ENCODE measurements around the gene MAPK8IP1.

MAPK8IP1 gene

DNA sequence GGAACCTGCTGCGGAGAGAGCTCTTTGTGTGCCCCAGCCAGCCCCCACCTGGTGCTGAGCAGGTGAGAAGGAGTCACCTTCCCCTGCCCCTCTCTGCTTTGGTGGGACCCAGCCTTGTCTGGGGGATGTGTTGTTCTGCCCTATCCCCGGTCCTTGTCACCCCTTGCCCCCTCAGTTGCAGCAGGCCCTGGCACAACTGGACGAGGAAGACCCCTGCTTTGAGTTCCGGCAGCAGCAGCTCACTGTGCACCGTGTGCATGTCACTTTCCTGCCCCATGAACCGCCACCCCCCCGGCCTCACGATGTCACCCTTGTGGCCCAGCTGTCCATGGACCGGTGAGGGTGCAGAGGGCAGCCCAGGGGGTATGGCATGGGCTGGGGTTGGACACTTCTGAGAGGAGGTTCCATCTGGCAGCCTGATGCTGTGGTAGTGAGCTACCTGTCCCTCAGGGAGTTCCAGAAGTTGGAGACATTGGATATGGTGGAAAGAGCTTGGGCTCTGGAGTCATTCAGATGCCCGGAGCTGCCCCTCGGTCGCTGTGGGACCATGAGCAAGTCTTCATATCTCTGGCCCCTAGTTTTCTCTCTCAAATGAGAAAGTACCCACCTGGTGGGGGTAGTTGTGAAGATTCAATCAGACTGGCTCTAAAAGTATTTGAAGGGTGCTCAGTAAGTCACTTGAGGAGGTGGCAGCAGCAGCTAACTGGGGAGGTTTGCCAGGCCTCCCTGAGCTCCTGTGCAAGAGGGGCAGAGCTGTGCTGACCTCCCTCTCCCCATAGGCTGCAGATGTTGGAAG is 41.3 kb downstream of the MAPK8IP1 start:
- no peak for DNase-seq (ENCODE audit: low spot score)

DNA sequence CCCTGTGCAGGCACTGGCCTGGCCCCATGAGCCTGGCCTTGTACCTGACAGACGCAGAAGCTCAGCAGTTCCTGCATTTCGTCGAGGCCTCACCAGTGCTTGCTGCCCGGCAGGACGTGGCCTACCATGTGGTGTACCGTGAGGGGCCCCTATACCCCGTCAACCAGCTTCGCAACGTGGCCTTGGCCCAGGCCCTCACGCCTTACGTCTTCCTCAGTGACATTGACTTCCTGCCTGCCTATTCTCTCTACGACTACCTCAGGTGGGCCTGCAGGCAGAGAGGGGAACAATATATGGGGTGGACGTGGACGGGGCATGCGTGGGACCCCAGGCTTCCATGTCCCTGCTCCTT is 41.9 kb downstream of the MAPK8IP1 start:
- DNase-seq (ENCODE audit: low spot score): peak; percentile 38

DNA sequence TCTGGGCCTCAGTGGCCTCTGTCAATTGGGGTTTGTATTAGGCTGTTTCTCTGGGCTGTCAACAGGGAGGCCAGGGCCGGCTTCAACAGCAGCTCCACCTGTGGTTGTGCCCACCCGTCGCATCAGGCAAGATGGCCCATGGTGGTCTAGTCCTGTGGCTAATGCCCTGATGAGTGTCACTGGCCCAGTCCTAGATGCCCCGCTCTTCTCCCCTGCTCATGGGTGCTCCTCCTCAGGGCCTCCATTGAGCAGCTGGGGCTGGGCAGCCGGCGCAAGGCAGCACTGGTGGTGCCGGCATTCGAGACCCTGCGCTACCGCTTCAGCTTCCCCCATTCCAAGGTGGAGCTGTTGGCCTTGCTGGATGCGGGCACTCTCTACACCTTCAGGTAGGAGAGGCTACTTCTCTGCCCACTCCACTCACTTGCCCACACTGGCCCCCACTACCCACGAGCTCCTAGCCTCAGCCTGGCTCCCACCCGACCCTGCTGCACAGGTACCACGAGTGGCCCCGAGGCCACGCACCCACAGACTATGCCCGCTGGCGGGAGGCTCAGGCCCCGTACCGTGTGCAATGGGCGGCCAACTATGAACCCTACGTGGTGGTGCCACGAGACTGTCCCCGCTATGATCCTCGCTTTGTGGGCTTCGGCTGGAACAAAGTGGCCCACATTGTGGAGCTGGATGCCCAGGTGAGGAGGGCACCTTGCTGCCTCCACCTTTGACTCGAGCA is 42.4 kb downstream of the MAPK8IP1 start:
- no peak for DNase-seq (ENCODE audit: low spot score)

DNA sequence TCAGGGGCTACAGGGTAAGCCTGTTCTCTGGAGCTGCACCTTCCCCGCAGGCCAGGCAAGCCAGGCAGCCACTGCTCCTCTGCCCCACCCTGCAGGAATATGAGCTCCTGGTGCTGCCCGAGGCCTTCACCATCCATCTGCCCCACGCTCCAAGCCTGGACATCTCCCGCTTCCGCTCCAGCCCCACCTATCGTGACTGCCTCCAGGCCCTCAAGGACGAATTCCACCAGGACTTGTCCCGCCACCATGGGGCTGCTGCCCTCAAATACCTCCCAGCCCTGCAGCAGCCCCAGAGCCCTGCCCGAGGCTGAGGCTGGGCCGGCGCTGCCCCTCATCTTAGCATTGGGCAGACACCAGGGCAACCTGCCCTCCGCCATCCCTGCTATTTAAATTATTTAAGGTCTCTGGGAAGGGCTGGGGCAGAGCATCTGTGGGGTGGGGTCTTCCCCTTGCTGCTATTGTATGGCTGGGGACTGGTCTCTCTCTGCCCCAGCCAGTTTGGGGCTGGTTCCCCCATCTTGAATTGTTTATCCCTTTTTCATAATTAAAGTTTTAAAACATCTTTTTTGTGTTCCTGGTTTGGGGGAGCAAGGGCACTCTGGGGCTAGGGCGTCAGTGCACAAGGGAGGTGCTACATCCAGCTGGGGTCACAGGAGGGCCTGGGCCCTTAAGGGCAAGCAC is 43.2 kb downstream of the MAPK8IP1 start:
- DNase-seq (ENCODE audit: low spot score): peak; percentile 46

DNA sequence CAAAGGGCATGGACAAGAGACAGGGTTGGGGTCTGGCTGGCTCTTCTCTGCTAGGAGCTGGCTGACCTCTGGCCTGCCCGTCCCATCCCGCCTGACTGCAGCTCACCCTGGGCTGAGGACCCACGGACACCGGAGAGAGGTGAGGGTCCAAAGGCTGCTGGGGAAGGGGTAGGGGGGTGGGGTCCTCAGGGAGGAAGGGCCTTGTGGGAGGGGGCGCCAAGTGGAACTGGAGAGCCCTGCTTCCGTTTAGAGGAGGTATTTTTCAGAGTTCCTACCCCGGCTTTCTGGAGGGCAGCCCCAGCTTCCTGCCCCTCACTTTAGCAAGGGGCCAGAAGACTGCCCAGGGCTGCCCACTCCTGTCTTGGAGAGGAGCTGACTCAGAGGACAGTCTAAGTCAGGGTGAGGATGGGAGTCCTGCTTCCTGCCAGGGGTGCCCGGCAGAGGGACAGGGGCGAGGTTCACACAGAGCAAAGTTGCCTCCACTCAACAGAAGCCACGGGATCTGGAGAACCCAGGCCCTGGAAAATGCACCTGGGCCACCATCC is 44.1 kb downstream of the MAPK8IP1 start:
- no peak for DNase-seq (ENCODE audit: low spot score)

DNA sequence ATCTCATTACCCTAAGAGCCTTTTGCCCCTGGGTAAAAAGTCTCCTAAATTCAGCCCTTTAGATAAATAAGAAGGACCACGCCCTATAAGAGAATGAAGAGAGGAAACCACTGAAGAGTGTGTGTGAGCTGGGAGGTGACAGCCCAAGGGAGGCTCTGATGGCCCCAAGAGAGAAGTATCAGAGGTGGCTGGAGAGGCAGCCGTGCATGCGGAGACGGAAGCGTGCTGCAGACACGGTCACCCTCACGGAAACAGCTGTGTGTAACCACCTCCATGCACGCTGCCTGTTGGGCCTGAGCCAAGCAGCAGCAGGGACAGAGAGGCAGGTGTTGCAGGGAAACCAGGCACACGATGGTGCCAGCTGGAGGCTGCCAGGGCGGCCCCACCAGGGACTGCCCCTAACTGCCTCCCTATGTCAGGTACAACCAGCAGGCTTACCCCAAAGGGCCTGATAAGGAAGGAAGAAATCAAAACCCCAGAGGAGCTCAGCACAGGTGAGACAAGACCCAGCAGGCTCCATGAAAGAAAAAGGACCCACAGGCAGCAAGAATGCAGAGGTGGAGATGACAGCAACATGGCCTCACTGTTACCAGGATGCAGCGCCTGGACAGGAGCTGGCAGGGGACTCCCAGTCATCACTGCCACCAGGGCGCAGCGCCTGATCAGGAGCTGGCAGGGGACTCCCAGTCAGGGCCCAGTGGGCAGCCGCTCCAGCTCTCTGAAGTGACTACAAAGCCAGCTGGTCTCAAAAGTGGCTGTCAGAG is 44.8 kb downstream of the MAPK8IP1 start:
- peak; percentile 39 for DNase-seq (ENCODE audit: low spot score)

DNA sequence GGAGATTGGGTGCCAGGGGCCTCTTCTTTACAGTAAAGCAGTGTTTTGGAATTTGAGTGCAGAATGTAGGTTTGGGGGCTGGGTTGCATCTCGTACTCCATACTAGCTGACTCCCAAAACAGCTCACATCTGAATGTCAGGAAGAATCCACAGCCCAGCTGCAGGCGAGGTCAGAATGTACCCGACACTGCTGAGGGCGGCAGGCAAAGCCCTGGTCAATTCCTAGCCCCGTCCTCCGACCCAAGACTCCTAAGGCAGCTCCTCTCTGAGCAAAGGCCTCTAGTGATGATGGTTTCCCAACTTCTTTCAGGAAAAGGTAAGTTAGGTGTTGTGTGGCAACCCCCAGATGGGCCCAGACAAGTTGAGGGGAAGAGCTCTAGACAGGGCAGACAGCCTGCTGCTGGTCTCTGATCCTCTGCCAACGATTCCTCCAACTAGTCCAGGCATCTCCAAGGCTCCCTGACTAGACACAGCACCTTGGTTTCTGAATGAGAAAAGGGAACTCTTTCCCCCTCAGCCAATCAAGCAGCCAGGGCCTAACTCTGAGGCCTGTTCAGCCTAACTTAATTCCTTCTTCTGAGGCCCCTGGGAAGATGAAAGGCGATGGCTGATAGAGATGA is 45.6 kb downstream of the MAPK8IP1 start:
- no peak for DNase-seq (ENCODE audit: low spot score)

DNA sequence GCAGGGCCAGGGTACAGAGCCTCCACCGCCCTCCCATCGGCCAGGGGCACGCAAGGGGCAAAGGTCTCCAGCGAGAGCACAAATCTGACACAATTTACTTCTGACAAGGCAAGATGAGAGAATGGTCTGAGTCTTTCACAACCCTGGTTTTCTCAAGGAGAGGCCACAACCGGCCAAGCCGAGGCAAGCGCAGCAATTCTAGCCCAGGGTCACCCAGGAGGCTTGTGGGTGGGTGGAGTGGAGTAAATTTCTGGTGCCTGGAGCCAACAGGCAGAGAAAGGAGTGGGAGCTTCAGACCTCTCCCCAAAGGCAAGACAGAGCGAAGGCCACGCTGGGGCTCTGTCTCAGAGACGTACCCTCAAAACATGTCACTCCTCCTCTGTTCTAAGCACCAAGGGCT is 46.3 kb downstream of the MAPK8IP1 start:
- DNase-seq (ENCODE audit: low spot score): no peak

DNA sequence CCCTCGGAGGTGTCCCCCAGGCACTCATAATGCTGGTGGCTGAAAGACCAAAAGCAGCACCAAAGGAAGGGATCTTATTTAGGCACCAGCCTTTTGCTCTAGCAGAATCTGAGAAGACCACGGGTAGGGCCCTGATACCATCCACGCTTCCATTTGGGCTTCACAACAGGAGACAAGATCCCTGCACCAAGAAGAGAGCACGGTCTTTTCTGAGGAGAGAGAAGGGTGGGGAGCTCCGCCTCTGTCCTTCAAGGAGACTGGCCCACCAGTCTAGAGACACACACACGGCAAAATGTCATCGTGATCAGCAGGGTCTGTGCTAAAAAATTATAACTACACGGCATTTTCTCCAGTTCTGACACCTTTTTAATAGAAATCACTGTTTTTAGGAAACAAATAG is 46.8 kb downstream of the MAPK8IP1 start:
- no peak for DNase-seq (ENCODE audit: low spot score)

DNA sequence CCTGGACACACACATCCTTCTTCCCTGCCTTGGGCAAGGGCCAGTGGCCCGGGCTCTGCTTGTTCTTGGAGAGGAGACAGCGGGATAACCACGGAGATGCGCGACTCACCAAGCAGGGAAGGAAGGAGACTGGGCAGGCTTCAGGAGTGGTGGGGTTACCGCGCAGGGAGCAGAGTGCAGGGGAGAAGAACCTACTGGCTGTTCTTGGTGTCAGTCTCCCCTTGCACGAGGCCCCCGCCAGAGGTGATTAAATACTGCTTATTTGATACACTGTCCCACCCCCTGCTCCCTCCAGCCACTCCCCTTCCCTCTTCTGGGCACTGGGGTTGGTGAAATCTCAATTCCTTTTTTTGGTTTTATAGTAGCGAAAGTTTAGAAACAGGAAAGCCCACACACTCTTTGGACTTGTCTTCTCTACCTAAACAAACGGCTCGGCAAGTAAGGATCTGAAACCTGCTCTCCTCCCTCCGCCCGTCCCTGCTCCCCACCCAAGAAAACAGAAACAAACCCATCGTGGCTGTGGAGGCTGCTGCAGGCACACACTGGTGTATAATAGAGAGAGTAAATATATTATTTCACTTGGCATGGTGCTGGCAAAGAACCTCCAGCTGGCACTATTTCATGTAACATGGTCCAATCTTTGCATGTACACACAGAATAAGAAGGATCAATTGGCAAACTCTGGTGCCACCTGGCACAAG is 47.8 kb downstream of the MAPK8IP1 start:
- DNase-seq (ENCODE audit: low spot score): no peak

DNA sequence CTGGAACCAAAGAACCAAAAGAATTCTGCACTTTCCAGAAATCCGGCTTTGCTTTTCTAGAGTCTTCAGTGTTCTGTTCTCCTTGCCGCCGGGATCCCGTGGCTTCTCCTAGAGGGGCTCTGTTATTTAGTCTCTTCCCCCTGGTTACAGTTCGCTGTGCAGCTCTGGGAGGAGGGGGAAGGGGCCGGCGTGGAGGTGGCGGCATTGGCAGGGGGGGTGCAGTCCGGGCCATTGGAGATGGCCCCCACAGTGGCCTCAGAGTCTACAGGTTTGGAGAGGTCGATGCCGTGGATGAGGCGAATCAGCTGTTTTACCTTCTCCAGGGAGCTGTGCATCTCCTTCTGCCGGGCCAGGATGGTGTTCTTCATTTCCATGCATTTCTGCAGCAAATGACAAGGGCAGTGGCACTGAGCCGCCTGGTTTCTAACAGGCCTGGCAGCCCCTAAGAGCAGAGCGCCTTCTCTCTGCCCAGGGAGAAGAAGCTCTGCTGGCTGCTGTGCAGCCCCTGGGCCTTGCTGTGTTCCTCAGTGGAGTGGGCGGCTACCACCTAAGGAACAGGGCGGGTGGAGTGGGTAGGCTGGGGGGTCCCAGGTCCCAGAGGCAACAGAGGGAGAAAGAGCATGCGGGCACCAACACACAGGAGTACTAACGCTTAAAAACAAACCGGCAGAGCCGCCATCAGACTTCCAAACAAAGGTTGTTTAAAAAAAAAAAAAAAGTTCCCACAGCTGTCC is 48.6 kb downstream of the MAPK8IP1 start:
- no peak for DNase-seq (ENCODE audit: low spot score)

DNA sequence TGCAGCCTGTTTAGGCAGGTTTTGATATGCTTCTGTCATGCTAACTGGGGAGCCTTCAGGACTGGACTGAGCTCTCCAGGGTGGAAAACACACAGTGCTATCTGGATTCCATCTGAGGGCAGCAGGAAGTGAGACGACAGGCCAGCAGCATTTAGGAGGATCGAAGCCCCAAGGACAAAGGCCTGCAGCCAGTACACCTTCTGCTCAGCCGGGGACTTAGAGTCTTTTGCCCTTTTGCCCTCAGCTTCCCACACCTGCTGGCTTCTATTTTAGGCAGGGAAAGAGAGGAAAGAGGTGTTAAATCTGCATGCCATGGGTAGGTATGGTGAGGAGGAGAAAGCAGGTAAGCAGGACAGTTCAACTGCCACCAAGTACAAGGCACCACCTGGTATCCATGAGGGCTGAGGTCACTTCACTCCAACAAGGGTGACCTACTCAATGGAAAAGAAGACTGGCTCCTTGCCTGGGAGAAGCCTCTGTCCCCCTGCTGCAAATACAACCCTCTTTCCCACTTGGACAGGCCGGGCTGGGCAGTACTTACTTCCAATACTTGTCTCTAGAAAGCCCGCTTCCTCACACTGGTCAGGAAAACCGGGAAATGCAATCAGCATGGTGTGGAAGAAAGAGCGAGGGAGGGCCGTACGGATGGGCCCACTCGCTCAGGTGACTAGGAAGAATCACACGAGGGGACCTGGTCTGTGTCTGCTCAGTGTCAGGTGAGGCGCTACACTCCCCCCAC is 49.3 kb downstream of the MAPK8IP1 start:
- DNase-seq (ENCODE audit: low spot score): no peak

DNA sequence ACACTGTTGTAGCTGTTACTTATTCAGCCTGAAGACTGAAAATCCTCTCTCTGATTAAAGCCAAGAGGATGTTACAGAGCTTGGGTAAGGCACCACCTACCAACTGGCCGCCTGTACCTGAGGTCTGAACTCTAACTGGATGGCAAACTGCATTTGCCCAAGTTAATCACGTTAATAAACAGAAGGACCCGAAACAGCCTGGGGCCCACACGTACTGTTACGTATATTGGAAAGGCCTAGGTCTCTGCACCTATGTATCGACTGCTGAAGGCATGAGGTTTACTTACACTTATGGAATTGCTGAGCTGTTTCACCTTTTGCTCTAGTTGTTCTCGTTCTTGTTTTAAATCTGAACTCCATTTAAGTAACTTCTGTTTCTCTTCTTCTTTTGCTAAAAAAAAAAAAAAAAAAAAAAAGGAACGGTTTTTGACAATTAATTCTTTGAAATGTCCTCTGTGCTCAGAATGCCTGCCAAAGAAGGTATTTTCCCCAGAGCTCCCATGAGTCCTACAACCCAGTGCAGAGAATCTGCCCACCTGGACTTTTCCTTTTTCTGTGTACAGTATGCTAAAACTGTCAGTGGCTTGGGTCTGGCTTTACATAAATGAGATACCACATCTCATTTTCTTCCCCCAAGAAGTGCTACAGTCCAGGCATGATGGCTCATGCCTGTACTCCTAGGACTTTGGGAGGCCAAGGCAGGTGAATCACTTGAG is 50.1 kb downstream of the MAPK8IP1 start:
- no peak for DNase-seq (ENCODE audit: low spot score)

DNA sequence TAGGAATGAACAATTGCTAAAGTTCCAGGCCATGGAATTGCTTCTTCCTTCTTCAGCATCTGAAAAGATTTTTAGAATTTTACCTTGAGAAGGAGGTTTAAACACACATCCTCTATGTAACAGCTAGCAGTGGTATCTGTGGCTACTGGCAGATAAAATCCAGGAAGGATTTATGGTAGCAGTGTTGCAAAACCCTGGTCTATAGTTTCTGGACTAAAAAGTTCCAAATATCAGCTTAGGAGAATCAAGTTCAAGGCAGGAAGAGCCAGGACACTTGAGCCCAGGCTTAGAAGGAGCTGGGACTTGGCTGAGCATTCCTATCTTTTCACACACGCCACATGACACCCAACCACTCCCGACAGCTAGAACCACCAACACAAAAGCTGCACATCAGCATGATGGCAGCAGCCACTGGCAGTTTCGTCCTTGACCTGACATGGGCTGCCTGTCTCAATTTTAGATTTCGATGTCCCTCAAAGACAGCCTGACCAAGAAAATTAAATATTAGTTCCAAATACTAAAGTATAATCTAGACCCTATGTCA is 51.1 kb downstream of the MAPK8IP1 start:
- no peak for DNase-seq (ENCODE audit: low spot score)

DNA sequence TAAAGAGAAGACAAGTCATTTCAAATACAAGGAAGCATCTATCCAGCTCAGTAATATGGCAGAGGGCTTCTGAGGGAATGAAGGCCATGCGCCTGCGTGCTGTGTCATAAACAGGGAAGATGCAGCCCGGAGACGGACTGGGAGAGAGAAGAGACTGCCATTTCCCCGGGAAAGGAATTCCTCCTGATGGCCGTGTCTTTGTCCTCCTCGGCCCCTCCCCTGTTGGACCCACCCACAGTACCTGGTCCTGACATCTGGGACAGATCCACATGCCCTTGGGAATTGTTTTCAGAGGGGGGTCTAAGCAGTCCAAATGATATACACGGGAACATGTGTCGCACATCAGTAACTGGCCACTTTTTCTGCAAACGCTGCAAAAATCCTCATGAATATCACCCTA is 52.5 kb downstream of the MAPK8IP1 start:
- no peak for DNase-seq (ENCODE audit: low spot score)

DNA sequence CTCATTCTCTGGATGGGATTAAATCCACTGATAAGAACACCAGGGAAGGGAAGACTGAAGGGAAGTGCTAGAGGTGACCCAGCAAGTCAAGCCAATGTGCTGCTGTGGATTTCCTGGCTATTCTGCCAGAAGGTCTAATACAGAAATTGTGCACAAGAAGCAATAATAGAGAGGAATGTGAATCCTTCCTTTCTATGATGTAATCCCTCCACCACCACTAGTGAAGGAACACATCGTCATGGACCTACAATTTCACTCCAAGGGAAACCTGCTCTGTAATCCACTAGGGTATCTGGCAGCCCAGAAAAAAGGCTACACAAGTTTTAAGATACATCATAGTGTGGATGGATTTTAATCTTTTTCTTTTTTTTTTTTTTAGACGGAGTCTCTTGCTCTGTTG is 54.4 kb downstream of the MAPK8IP1 start:
- DNase-seq (ENCODE audit: low spot score): no peak

DNA sequence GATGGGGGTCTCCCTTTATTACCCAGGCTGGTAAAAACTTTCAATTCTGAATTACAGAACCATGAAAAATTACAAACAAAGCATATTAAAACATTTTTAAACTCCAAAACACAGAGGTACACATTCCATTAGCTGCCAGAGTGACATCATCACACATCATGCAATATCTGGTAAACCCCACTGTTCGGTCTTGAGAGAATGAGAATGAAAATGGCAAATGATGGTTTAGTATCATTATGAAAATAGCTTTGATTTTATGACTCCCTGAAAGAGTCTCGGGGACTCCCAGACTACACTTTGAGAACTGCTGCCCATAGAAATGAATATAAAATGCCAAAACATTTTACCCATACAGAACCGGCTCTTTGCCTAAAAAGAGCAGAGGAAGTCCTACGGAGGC is 55.8 kb downstream of the MAPK8IP1 start:
- DNase-seq (ENCODE audit: low spot score): no peak

DNA sequence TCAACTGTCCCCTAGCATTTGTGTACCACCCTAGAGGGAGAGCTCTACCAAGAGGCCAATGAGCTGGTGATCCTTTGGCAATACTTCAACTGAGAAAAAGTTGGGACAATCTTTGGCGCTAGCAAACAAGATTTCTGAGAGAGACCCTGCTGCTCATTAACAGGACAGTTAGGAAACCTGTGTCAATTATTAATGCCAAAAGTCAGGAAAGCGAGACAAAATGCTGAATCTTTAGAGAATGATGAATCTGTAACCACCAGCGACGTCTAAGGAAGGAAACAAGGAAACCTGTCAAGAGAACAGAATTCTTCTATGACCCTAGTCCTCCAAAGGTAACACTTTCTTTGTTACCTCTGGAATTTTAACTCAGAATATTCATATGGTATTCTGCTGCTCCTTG is 56.9 kb downstream of the MAPK8IP1 start:
- no peak for DNase-seq (ENCODE audit: low spot score)

Data from ecto neural progenitor cell (in vitro differentiated cells).